ENCODE data around the gene ARHGAP26. TPM values are rescaled to one million over a fixed set of nuclear protein-coding genes. Genes with fewer than 3 reads are reported as not detected.

Gene ARHGAP26
- polyA plus RNA-seq, 4 donors: 10.4 to 12.2 (median 11.0) TPM

GRCh38 chr5:143220748-143221251 is 450.6 kb downstream of the ARHGAP26 start:
- no peak for DNase-seq (ENCODE audit: low read depth in 4 of 4, low spot score in 3 of 4)

GRCh38 chr5:143222287-143223231 is 452.4 kb downstream of the ARHGAP26 start:
- DNase-seq (ENCODE audit: low read depth in 4 of 4, low spot score in 3 of 4): no peak

- DNase-seq (ENCODE audit: low read depth in 4 of 4, low spot score in 3 of 4): no peak
These were observed 454.5 kb downstream of the ARHGAP26 start for GRCh38 chr5:143224672-143225071.

- DNase-seq (ENCODE audit: low read depth in 4 of 4, low spot score in 3 of 4): no peak
These were observed 455.3 kb downstream of the ARHGAP26 start for GRCh38 chr5:143225511-143225910.

- DNase-seq (ENCODE audit: low read depth in 4 of 4, low spot score in 3 of 4): no peak
These were observed 456.2 kb downstream of the ARHGAP26 start for GRCh38 chr5:143226361-143226760.

- no peak for DNase-seq (ENCODE audit: low read depth in 4 of 4, low spot score in 3 of 4)
These were observed 456.7 kb downstream of the ARHGAP26 start for GRCh38 chr5:143226872-143227271.

GRCh38 chr5:143227301-143227700 is 457.1 kb downstream of the ARHGAP26 start:
- no peak for DNase-seq (ENCODE audit: low read depth in 4 of 4, low spot score in 3 of 4)

- no peak for DNase-seq (ENCODE audit: low read depth in 4 of 4, low spot score in 3 of 4)
These were observed 458.6 kb downstream of the ARHGAP26 start for GRCh38 chr5:143228597-143229293.

- no peak for DNase-seq (ENCODE audit: low read depth in 4 of 4, low spot score in 3 of 4)
These were observed 459.3 kb downstream of the ARHGAP26 start for GRCh38 chr5:143229426-143229895.

- DNase-seq (ENCODE audit: low read depth in 4 of 4, low spot score in 3 of 4): no peak
These were observed 459.9 kb downstream of the ARHGAP26 start for GRCh38 chr5:143229896-143230675.

GRCh38 chr5:143230676-143230996 is 460.5 kb downstream of the ARHGAP26 start:
- DNase-seq (ENCODE audit: low read depth in 4 of 4, low spot score in 3 of 4): no peak

- DNase-seq (ENCODE audit: low read depth in 4 of 4, low spot score in 3 of 4): no peak
These were observed 461.2 kb downstream of the ARHGAP26 start for GRCh38 chr5:143231416-143231815.

- DNase-seq (ENCODE audit: low read depth in 4 of 4, low spot score in 3 of 4): no peak
These were observed 462.0 kb downstream of the ARHGAP26 start for GRCh38 chr5:143231973-143232812.

GRCh38 chr5:143233031-143233430 is 462.9 kb downstream of the ARHGAP26 start:
- no peak for DNase-seq (ENCODE audit: low read depth in 4 of 4, low spot score in 3 of 4)

GRCh38 chr5:143234162-143234842 is 464.1 kb downstream of the ARHGAP26 start:
- no peak for DNase-seq (ENCODE audit: low read depth in 4 of 4, low spot score in 3 of 4)

GRCh38 chr5:143235423-143235822 is 465.2 kb downstream of the ARHGAP26 start:
- DNase-seq (ENCODE audit: low read depth in 4 of 4, low spot score in 3 of 4): no peak

GRCh38 chr5:143236682-143237081 is 466.5 kb downstream of the ARHGAP26 start:
- no peak for DNase-seq (ENCODE audit: low read depth in 4 of 4, low spot score in 3 of 4)

GRCh38 chr5:143237664-143238063 is 467.5 kb downstream of the ARHGAP26 start:
- DNase-seq (ENCODE audit: low read depth in 4 of 4, low spot score in 3 of 4): no peak

- no peak for DNase-seq (ENCODE audit: low read depth in 4 of 4, low spot score in 3 of 4)
These were observed 468.4 kb downstream of the ARHGAP26 start for GRCh38 chr5:143238620-143239019.
